ENCODE data around the gene HEATR5B. TPM values are rescaled to one million over a fixed set of nuclear protein-coding genes. Genes with fewer than 3 reads are reported as not detected.

The HEATR5B gene
- total RNA-seq, 1 donor from 2014 or later: 15.7 TPM

DNA sequence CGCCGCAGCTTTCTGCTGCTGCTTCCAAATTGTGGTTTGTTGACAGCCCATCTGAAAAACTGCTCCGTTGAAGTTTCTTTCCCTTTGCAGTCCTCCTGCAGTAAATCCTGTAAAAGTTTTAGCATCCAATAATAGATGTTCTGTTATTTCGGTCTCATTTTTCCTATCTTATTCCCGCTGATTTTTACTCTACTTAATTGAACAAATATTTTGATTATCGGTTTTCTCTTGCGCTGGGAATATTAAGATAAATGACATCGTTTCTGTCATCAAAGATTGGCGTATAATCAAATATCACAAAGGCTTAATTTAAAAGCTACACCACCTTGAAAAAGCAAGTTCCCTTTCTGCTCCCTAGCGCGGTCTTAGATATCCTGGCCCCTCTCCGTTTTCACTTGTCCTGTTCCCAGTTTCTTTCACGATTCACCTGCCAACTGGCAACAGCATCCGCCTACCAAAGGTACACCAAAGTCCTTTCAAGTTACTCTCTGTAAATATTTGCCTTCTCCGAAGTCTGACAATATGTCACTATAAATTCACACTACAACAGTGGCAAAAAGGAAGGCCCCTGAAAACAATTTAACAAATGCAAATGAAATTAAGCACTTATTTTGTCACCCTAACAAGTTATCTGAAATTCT lies 116.8 kb downstream of the HEATR5B start:
- H3K79me2 ChIP-seq (ENCODE audit: insufficient read depth, low read length): peaks cover 38% of the 10 kb centered on the region
- H3K4me3 Mint-ChIP-seq (ENCODE audit: unreplicated experiment): peak overlapping the region; percentile 87
- TF ChIP-seq, protein P1, sequence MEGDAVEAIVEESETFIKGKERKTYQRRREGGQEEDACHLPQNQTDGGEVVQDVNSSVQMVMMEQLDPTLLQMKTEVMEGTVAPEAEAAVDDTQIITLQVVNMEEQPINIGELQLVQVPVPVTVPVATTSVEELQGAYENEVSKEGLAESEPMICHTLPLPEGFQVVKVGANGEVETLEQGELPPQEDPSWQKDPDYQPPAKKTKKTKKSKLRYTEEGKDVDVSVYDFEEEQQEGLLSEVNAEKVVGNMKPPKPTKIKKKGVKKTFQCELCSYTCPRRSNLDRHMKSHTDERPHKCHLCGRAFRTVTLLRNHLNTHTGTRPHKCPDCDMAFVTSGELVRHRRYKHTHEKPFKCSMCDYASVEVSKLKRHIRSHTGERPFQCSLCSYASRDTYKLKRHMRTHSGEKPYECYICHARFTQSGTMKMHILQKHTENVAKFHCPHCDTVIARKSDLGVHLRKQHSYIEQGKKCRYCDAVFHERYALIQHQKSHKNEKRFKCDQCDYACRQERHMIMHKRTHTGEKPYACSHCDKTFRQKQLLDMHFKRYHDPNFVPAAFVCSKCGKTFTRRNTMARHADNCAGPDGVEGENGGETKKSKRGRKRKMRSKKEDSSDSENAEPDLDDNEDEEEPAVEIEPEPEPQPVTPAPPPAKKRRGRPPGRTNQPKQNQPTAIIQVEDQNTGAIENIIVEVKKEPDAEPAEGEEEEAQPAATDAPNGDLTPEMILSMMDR (IDR thresholded peaks at IDR 0.05; ENCODE audit: insufficient read depth, low read depth, low read length): no peak
- no peak for TF ChIP-seq EZH2 (IDR thresholded peaks at IDR 0.05; ENCODE audit: insufficient read depth, low read length)
- no peaks in the 10 kb centered on the region for H3K27me3 ChIP-seq (ENCODE audit: insufficient read depth, low read length)
- H3K9me3 Mint-ChIP-seq (ENCODE audit: unreplicated experiment): no peaks in the 10 kb centered on the region
- H3K4me1 ChIP-seq (ENCODE audit: insufficient read depth, low read length): peaks cover 5% of the 10 kb centered on the region
- FAIRE-seq (no peak), DNase-seq (ENCODE audit: low read depth) (no peak)
- peak overlapping the region; percentile 78 for H3K27ac Mint-ChIP-seq (ENCODE audit: unreplicated experiment)
- no peaks in the 10 kb centered on the region for H3K9me3 ChIP-seq (ENCODE audit: insufficient read depth, low read depth, low read length)
- H3K4me1 Mint-ChIP-seq (ENCODE audit: low read depth, unreplicated experiment): peaks cover 17% of the 10 kb centered on the region
- peak overlapping the region; percentile 98 for H3K4me2 ChIP-seq (ENCODE audit: low read length)
- H3K4me3 ChIP-seq (ENCODE audit: insufficient read depth, low read depth, low read length): peak overlapping the region; percentile 83
- peaks cover 22% of the 10 kb centered on the region for H4K20me1 ChIP-seq (ENCODE audit: insufficient read depth, low read length)
- peak overlapping the region; percentile 96 for H2AFZ ChIP-seq (ENCODE audit: low read depth, low read length)
- H3K36me3 Mint-ChIP-seq (ENCODE audit: low read depth, unreplicated experiment): no peaks in the 10 kb centered on the region
- peak overlapping the region; percentile 65 for H3K27ac ChIP-seq (ENCODE audit: low read depth, low read length)
- no peaks in the 10 kb centered on the region for H3K36me3 ChIP-seq (ENCODE audit: insufficient read depth, low read length)
- no peaks in the 10 kb centered on the region for H3K27me3 Mint-ChIP-seq (ENCODE audit: low read depth, unreplicated experiment)
- peak overlapping the region; percentile 86 for H3K9ac ChIP-seq (ENCODE audit: low read length)

DNA sequence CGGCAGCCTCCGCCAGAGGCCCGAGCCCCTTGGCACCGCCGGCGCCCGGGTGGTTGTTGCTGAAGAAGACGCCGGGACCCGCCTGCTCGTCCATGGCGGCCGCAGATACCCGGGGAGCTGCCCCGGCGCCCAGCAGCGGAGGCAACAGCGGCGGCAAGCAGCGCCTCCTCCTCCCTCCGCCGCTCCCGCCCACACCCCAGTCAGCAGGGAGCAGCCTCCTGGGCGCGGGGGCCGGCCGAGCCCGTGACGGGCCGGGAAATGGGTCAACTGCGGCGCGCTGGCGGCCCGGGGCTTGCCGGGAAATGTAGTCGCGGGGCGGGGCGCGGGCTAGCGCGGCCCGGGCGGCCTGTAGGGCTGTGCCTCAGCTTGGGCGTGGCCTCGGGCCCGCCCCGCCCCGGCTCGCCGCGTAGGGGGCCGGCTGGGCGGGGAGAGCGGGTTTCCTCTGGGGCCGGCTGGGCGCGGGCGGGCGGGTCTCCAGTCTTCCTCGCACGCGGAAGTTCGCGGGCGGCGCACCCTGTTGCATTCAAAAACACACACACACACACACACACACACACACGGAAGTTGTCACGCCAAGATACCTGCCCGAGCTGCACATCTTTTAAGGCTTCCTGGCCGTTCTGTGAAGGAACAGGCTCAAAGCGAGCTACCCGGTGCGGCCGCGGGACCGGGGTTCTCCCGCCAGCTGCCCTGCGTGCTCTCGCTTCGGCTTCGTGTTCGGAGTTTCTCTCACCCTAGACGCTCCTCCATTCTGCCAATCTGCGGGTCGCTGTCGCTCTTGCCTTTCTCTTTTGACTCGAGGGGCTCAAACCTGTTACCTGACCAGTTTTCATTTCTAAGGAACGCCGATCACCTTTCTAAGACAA lies 117.6 kb downstream of the HEATR5B start, which contains the start of gene STRN:
STRN (minus strand) TSS at position 167 of the 866 bp plus-strand sequence; CDS start at position 94, 73 bp downstream.
- no peaks in the 10 kb centered on the region for H3K36me3 ChIP-seq (ENCODE audit: insufficient read depth, low read length)
- peaks cover 46% of the 10 kb centered on the region for H3K79me2 ChIP-seq (ENCODE audit: insufficient read depth, low read length)
- Mint-ChIP-seq H3K36me3 (ENCODE audit: low read depth, unreplicated experiment) (no peaks in the 10 kb centered on the region), H3K4me3 (ENCODE audit: unreplicated experiment) (peak within 1 kb of the TSS; percentile 96), H3K4me1 (ENCODE audit: low read depth, unreplicated experiment) (peaks cover 17% of the 10 kb centered on the region), H3K27me3 (ENCODE audit: low read depth, unreplicated experiment) (no peaks in the 10 kb centered on the region), H3K9me3 (ENCODE audit: unreplicated experiment) (no peaks in the 10 kb centered on the region), H3K27ac (ENCODE audit: unreplicated experiment) (peak within 1 kb of the TSS; percentile 82)
- H3K4me2 ChIP-seq (ENCODE audit: low read length): peak within 1 kb of the TSS; percentile 99
- H3K4me1 ChIP-seq (ENCODE audit: insufficient read depth, low read length): peaks cover 5% of the 10 kb centered on the region
- peak; percentile 85 for DNase-seq (ENCODE audit: low read depth)
- peak within 1 kb of the TSS; percentile 96 for H2AFZ ChIP-seq (ENCODE audit: low read depth, low read length)
- H3K27me3 ChIP-seq (ENCODE audit: insufficient read depth, low read length): no peaks in the 10 kb centered on the region
- H3K27ac ChIP-seq (ENCODE audit: low read depth, low read length): peak within 1 kb of the TSS; percentile 71
- TF ChIP-seq, protein P1 (IDR thresholded peaks at IDR 0.05; ENCODE audit: insufficient read depth, low read depth, low read length): no peak
- TF ChIP-seq EZH2 (IDR thresholded peaks at IDR 0.05; ENCODE audit: insufficient read depth, low read length): no peak
- H3K9me3 ChIP-seq (ENCODE audit: insufficient read depth, low read depth, low read length): no peaks in the 10 kb centered on the region
- peak within 1 kb of the TSS; percentile 89 for H3K9ac ChIP-seq (ENCODE audit: low read length)
- FAIRE-seq: no peak
- peaks cover 30% of the 10 kb centered on the region for H4K20me1 ChIP-seq (ENCODE audit: insufficient read depth, low read length)
- H3K4me3 ChIP-seq (ENCODE audit: insufficient read depth, low read depth, low read length): peak within 1 kb of the TSS; percentile 83

All from astrocyte (in vitro differentiated cells and primary cell).